HG03280 (cell line): ENCODE data around the gene STX1A.

Experiments
- ATAC-seq: cut with Tn5 transposase; IDR thresholded peaks from one replicate; pipeline ENCODE4 v1.9.1; 2021; ENCODE audit warnings: mild to moderate bottlenecking, moderate library complexity; ENCODE audit not compliant: unreplicated experiment

Gene STX1A

GRCh38 chr7:73718905-73719805, at the start of gene STX1A:
STX1A (minus strand) TSS chr7:73719669; CDS start chr7:73719631, 38 bp downstream.
- ATAC-seq, result peak; percentile 78

- no peak for ATAC-seq
Measured at GRCh38 chr7:73768641-73769480, 49.4 kb upstream of the STX1A start.

DNA sequence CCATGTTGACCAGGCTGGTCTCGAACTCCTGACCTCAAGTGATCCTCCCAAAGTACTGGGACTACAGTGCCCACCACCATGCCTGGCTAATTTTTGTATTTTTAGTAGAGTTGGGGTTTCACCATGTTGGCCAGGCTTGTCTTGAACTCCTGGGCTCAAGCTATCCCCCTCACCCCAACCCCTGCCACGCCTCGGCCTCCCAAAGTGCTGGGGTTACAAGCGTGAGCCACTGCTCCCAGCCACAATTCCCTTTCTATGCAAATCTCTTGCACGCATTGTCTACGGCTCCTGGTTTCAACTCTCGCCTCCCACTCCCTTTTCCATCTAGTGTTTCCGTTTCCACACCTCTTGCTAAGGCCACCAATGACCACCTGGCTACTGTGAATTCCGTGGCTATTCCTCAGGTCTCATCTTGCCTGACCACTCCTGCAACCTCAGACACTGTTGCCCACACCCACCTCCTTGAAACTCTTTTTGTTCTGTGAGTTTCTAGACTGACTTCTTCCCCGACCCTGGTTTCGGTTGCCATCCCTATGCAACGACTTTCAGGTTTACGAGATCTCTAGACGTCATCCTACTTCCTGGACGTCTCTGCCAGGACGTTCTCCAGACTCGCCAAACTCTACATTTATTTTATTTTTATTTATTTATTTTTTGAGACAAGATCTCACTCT, 47.2 kb upstream of the STX1A start:
- no peak for ATAC-seq

GRCh38 chr7:73762659-73762999, 43.2 kb upstream of the STX1A start:
- ATAC-seq, result no peak

DNA sequence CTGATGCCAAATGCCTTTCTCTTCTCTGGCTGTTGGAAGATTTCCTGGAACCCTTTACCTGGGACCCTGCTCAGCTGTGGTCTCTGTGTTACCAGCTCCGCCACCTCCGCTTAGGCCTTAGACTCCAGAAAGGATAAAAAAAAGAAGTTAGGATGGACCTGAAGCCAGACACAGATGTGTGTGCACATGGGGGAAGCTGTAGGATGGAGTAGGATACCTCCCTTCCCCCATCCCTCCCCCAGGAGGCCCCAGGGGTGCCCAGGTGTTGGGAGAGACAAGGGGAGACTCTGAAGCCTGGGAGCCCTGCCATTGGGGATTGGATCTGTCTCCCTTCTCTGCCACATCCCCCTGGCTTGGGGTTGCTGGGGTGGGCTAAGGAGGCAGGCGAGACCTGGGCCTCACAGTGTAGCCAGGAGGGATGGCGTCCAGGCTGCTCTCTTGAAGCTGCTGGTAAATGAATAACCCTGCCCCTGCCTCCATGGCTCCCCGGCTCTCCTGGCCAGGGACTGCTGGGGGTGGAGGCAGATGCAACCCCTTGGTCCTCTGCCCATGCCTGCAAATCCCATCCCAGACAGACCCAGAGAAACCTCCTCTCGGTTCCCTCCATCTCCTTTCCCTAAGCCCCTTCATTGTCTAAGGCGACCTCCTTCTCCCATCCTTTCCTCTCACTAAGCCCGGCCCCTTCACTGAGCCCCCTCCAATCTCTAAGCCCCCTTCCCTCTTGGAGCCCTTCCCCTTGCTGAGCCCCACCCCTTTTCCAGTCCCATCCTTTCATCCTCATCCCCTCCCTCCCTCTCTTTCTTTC, 42.6 kb upstream of the STX1A start:
- ATAC-seq, result no peak

DNA sequence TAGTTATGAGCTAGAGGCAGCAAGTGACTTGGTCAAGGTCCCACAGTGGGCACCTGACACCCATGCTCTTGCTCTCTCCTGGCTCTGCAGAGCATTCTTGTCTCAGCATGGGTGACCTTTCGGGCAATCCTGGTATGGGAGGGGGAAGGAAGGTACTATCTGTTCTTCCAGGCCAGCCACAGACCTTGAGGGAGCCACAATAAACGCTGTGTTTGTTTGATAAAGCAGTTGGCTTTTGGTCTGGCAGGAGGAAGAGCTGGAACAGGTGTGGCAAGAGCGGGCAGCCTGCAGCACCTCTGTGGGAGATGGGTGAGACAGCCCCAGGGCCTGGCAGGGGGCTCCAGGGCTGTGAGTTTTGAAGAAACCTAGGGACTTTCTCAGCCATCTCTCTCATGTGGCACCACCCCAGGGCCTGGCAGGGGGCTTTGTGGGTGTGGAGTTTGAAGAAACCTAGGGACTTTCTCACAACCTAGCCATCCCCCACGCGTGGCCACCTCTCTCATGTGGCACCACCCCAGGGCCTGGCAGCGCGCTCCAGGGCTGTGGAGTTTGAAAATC, 39.2 kb upstream of the STX1A start:
- ATAC-seq, result no peak

DNA sequence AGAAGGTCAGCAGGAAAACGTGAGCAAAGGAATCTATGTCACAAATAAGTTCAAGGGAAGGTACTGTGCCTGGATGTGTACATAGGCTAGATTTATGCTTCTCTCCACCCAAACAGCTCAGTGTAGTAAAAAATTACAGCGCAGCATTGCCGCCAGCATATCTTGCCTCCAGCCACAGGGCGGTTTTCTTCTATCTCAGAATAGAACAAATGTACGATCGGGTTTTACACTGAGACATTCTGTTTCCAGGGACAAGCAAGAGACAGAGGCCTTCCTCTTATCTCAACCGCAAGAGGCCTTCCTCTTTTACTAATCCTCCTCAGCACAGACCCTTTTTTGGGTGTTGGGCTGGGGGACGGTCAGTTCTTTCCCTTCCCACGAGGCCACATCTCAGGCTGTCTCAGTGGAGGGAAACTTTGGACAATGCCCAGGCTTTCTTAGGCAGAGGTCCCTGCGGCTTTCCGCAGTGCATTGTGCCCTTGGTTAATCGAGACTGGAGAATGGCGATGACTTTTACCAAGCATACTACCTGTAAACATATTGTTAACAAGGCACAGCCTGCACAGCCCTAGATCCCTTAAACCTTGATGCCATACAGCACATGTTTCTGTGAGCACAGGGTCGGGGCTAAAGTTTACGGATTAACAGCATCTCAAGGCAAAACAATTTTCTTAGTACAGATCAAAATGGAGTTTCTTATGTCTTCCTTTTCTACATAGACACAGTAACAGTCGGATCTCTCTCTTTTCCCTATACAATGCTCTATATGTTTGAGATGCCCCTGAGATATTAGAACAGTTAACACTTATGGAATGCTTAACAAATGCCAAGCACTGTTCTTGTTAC, 30.7 kb upstream of the STX1A start:
- no peak for ATAC-seq

DNA sequence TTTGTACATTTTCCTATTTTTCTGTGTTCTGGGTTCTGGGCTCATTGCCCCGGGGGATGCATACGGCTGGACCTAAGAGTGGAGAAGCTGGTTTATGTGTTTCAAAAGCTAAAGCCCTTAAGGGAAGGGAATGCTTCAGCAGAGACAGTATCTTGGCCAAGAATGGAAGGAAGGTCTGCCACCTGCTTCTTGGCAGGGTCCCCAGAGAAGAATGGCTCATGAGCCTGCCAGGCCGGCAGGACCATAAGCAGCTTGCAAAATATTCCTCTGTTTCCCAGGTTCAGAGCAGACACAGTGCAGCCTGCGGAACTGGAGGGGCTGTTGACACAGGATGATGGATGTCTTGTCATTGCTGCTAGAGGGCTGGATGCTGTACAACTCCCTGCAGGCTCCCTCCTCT, 26.9 kb upstream of the STX1A start:
- no peak for ATAC-seq

- no peak for ATAC-seq
Measured at GRCh38 chr7:73742753-73743641, 23.5 kb upstream of the STX1A start.

GRCh38 chr7:73742338-73742752, 22.9 kb upstream of the STX1A start:
- no peak for ATAC-seq

DNA sequence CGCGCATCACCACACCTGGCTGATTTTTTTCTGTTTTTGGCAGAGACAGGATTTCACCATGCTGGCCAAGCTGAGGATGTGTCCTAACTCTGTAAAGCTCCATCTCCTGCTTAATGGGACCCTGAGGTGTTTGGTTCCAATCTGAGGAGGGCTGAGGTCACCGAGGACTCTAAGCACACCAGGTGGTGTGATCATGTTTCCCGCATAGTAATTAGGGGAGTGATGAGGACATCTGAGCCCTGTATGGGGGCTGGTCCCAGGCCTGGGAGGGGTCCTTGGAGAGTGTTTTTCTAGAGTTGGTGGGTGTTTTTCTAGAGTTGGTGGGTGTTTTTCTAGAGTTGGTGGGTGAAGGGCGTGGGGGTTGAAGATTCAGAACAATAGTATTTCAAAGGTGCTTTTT, 22.1 kb upstream of the STX1A start:
- no peak for ATAC-seq

- ATAC-seq, result no peak
Measured at GRCh38 chr7:73740771-73741170, 21.3 kb upstream of the STX1A start.

DNA sequence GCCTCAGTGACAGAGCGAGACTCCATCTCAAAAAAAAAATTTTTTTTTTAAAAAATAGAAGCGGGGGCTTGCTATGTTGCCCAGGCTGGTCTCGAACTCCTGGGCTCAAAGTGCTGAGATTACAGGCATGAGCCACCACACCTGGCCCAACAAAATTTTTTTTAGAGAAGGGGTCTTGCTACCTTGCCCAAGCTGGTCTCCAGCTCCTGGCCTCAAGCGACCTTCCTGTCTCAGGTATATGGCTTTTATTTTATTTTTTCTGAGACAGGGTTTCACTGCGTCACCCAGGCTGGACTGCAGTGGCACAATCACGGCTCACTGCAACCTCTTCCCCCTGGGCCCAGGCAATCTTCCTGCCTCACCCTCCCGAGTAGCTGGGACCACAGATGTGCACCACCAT, 20.7 kb upstream of the STX1A start:
- no peak for ATAC-seq

DNA sequence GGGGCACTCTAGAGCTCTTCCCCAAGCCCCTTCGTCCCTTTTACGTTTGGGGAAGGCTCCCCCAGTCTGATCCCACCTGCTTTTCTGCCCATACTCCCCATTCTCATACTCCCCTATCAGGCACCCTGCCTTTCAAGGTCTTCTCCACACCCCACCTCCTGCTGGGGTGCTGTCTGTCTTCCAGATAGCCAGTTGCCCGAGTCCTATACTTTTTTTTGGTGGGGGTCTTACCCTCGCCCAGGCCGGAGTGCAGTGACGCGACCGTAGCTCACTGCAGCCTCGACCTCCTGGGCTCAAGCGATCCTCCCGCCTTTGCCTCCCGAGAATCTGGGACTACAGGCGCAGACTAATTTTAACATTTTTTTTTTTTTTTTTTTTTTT, 19.9 kb upstream of the STX1A start:
- ATAC-seq, result no peak

DNA sequence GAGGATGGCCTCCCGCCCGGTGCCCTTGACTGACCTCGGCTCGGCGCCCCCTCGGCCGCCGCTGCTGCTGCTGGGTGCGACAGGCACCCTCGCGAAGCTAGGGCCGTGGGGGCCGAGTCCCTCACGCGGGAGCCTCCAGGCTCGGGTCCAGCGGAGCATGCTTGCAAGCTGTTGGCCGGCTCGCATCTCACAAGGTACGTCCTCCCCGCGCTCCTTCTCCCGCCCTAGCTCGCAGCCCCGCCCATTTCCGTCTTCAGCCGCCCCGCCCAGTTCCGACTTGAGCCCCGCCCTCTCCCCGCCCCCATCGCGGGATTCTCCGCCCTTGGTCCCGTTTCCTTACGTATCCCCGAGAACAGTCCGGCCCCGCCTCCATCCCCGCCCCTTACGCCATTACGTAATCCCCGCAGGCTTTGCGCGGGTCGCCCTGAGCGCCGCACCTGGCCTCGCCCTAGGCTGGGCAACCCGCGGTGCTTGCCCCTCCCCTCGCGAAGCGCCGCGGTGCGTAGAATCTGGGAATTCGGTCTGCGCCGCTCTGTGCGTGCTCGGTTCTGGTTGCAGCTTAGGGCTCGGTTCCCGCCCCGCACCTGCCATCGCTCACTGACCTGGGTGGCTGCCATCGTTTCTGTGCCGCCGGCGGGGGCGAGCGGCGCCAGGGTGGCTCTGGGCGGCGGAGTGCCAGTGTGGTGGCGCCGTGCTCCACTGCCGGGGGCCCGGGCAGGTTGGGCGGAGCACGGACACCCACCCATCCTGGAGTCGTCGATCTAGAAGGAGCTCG, 19.3 kb upstream of the STX1A start, which contains the start of gene ABHD11:
Gene ABHD11, minus strand, starts transcription at position 191 of the 775 bp plus-strand sequence. Its CDS starts 32 bp downstream, at position 159.
- ATAC-seq, result peak; percentile 85

DNA sequence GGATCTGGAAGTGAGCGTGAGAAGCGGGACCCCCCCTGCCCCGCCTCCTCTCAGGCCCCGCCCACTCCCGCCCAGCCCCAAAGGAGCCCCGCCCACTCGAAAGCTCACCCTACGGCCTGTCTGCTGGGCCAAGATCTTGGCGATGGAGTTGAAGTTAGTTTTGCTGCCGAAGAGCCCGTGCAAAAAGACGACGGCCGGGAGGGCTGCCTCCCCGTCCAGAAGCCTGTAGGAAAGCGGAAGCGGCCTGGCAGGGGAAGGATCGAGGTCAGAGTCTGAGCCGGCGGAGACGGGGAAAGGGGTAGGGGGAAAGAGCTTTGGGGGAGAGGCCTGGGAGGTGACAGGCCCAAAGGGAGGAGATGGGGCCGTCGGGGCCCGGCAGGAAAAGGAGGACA, 18.7 kb upstream of the STX1A start:
- no peak for ATAC-seq

DNA sequence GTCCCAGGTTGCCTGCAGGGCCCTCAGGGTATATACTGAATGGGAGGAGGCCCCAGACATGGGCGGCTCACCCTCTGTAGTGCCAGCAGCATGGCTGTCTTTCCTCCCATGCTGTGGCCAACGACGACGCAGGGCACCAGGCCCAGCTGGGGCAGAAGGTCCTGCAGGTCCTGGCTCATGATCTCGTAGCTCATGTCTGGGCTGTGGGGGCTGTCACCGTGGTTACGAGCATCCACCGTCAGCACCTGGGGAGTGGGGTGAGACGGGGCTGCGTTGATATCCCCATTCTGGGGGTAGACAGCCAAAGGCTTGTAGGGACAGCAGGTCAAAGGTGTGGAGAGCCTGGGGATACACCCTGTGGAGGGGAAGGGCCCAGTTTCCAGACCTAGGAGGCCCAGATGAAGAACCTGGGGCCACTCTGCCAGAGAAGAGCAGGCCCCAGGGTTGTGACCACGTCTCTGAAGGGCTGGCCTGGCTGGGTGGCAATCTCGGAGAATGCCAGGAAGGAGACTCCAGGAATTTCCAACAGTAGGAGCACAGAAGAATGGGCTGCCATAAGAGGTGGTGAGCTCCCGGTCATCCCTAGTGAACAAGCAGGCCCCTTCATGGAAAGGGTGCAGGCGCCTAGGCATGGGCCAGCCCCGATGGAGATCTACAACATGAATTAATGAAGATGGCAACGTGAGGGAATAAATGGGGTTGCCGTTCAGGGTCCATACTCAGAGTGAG, 18.2 kb upstream of the STX1A start:
- no peak for ATAC-seq
